ENCODE results near the gene A4GALT.
A peak's percentile ranks its signal among the peaks of the same experiment; 100 is the strongest.

Gene A4GALT

GRCh38 chr22:42654436-42655073 lies 66.1 kb downstream of the A4GALT start:
- no peak for DNase-seq (ENCODE audit: low read depth)
- TF ChIP-seq, protein P1, sequence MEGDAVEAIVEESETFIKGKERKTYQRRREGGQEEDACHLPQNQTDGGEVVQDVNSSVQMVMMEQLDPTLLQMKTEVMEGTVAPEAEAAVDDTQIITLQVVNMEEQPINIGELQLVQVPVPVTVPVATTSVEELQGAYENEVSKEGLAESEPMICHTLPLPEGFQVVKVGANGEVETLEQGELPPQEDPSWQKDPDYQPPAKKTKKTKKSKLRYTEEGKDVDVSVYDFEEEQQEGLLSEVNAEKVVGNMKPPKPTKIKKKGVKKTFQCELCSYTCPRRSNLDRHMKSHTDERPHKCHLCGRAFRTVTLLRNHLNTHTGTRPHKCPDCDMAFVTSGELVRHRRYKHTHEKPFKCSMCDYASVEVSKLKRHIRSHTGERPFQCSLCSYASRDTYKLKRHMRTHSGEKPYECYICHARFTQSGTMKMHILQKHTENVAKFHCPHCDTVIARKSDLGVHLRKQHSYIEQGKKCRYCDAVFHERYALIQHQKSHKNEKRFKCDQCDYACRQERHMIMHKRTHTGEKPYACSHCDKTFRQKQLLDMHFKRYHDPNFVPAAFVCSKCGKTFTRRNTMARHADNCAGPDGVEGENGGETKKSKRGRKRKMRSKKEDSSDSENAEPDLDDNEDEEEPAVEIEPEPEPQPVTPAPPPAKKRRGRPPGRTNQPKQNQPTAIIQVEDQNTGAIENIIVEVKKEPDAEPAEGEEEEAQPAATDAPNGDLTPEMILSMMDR (IDR thresholded peaks at IDR 0.05; ENCODE audit: insufficient read depth, low read depth, low read length, missing control alignments), result no peak
- no peak overlapping the region for H3K4me3 ChIP-seq (ENCODE audit: low read length)

- H3K4me3 ChIP-seq (ENCODE audit: low read length), result no peak overlapping the region
- TF ChIP-seq, protein P1 (IDR thresholded peaks at IDR 0.05; ENCODE audit: insufficient read depth, low read depth, low read length, missing control alignments), result no peak
- no peak for DNase-seq (ENCODE audit: low read depth)
Observed at GRCh38 chr22:42653999-42654398, 66.7 kb downstream of the A4GALT start.

GRCh38 chr22:42651134-42651533 lies 69.5 kb downstream of the A4GALT start:
- H3K4me3 ChIP-seq (ENCODE audit: low read length), result no peak overlapping the region
- peak; percentile 79 for DNase-seq (ENCODE audit: low read depth)
- TF ChIP-seq, protein P1 (IDR thresholded peaks at IDR 0.05; ENCODE audit: insufficient read depth, low read depth, low read length, missing control alignments), result no peak

DNA sequence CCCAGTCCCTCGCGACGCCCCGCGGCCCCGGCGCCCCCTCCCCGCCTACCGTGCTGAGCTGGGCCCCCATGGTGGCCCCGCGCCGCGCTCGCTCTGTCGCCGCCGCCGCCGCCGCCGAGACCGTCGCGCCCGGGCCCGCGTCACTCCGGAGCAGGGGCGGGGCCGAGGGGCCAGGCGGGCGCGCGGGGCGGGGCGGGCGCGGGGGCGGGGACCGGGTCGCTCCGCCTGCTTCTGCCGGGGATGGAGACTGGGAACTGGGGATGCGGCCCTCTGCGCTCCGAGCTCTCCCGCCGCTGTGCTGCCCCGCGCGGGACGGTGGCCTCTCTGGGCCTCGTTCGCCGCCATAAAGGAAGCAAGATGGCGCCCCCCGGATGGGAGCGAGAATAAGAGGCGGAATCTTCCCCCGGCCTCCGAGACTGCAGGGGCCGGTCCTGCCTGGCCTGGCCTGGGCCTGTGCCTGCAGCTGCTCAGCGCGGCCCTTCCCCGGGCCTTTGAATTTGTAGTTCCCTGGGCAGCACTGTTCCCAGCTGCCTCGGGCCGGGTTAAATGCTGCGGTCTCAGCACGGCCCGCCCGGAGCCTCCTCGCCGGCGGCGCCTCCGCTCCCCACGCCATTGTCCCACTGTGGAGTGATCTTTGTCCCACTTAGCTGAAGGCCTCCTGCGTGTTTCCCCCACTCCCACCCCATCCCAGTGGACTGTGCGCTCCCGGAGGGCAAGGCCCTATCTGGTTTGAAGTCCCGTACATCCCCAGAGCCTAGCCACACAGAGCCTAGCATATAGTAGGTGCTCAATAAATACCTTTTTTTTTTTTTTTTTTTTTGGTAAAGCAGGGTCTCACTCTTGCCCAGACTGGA lies 71.2 kb downstream of the A4GALT start, which contains the start of gene CYB5R3:
Gene CYB5R3 (minus strand): TSS at position 147 of the 854 bp plus-strand sequence. CDS start 77 bp downstream, at position 70.
- TF ChIP-seq, protein P1 (IDR thresholded peaks at IDR 0.05; ENCODE audit: insufficient read depth, low read depth, low read length, missing control alignments), result no peak
- DNase-seq (ENCODE audit: low read depth), result peak; percentile 79
- H3K4me3 ChIP-seq (ENCODE audit: low read length), result peak within 1 kb of the TSS; percentile 76

DNA sequence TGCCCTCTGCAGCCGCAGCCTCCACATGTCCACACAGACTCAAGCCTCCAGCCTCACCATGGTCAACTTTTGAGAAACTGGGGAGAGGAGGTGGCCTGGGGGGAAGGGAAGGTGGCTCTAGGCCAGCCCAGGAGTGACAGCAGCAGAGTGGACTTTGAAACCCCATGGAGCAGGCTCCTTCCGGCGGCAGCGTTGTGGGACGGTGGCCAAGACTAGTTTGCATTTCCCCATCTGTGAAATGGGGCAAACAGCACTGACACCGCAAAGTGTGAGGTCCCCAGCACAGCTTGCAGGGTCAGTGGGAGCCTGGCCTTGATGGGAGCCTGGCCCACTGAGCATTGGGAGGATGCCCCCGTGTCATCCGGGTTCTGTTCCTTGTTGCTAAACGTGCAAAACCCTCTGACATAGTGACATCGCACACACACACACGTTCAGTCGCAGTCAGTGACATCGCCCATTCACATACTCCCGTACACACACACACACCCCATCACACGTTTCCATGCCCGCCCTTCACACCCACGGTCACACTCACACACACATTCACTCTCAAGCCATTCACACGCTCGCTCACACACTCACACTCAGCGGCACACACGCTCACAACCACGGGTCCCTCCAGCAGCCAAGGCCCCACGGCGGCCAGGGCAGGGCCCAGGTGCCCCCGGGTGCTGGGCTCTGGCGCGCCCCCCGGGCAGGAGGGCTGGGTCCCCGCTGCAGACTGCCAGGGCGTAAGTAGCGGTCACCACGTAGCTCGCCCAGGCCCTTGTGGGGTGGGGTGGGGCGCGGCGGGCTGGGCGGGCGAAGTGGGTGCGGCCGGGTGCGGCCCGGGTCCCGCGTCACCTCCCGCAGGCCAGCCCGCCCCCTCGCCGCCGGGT lies 72.1 kb downstream of the A4GALT start:
- DNase-seq (ENCODE audit: low read depth), result peak; percentile 73
- TF ChIP-seq, protein P1 (IDR thresholded peaks at IDR 0.05; ENCODE audit: insufficient read depth, low read depth, low read length, missing control alignments), result no peak
- peak overlapping the region; percentile 76 for H3K4me3 ChIP-seq (ENCODE audit: low read length)

DNA sequence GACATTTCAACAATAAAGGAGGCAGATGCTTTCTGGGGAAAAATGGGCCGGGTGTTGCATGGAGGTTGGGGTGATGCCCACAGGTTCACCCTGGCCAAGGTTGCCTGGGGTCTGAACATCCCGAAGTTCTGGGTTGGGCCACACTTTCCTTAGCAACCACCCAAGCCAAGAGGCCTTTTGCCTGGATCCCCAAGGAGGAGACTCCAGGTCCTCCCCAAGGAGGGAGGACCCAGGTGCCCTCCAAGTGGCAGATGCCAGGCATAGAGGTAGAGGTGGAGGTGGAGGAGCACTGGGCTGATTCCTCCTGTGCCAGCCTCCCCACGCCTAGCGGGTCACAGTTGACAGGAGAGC lies 72.7 kb downstream of the A4GALT start:
- peak overlapping the region; percentile 76 for H3K4me3 ChIP-seq (ENCODE audit: low read length)
- TF ChIP-seq, protein P1 (IDR thresholded peaks at IDR 0.05; ENCODE audit: insufficient read depth, low read depth, low read length, missing control alignments), result no peak
- no peak for DNase-seq (ENCODE audit: low read depth)
